ENCODE data around the gene DDIT4.

GRCh38 chr10:72276421-72277339 lies 3.0 kb downstream of the DDIT4 start:
- TF ChIP-seq, protein P1, sequence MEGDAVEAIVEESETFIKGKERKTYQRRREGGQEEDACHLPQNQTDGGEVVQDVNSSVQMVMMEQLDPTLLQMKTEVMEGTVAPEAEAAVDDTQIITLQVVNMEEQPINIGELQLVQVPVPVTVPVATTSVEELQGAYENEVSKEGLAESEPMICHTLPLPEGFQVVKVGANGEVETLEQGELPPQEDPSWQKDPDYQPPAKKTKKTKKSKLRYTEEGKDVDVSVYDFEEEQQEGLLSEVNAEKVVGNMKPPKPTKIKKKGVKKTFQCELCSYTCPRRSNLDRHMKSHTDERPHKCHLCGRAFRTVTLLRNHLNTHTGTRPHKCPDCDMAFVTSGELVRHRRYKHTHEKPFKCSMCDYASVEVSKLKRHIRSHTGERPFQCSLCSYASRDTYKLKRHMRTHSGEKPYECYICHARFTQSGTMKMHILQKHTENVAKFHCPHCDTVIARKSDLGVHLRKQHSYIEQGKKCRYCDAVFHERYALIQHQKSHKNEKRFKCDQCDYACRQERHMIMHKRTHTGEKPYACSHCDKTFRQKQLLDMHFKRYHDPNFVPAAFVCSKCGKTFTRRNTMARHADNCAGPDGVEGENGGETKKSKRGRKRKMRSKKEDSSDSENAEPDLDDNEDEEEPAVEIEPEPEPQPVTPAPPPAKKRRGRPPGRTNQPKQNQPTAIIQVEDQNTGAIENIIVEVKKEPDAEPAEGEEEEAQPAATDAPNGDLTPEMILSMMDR (IDR thresholded peaks at IDR 0.05 in 2 of 3, conservative IDR thresholded peaks at IDR 0.05 in 1 of 3; ENCODE audit: borderline replicate concordance in 1 of 3, insufficient read depth in 1 of 3, low read depth in 2 of 3, low read length in 2 of 3) = no peak
- TF ChIP-seq POLR2A (IDR thresholded peaks at IDR 0.05; ENCODE audit: borderline replicate concordance, extremely low read depth, insufficient read depth, insufficient read length) = peak; percentile 93
- no peak for TF ChIP-seq REST (IDR thresholded peaks at IDR 0.05; ENCODE audit: low read depth)
- TF ChIP-seq, protein P2, sequence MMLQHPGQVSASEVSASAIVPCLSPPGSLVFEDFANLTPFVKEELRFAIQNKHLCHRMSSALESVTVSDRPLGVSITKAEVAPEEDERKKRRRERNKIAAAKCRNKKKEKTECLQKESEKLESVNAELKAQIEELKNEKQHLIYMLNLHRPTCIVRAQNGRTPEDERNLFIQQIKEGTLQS (IDR thresholded peaks at IDR 0.05) = no peak
- TF ChIP-seq RAD21 (IDR thresholded peaks at IDR 0.05; ENCODE audit: low read depth) = no peak
- TF ChIP-seq YY1 (IDR thresholded peaks at IDR 0.05; ENCODE audit: extremely low read depth, insufficient replicate concordance, low read depth, low read length) = peak; percentile 5
- TF ChIP-seq SP1 (IDR thresholded peaks at IDR 0.05; ENCODE audit: low read depth) = no peak
- TF ChIP-seq ZNF274 (IDR thresholded peaks at IDR 0.05; ENCODE audit: low read depth, low read length) = no peak
- no peak for TF ChIP-seq ZFX (IDR thresholded peaks at IDR 0.05)
- TF ChIP-seq SIN3A (IDR thresholded peaks at IDR 0.05; ENCODE audit: low read depth) = no peak
- no peak for TF ChIP-seq JUND (IDR thresholded peaks at IDR 0.05)
- no peak for TF ChIP-seq EZH2 (IDR thresholded peaks at IDR 0.05)
- no peak for TF ChIP-seq SRF (IDR thresholded peaks at IDR 0.05; ENCODE audit: low read depth)
- peak; percentile 100 for TF ChIP-seq POLR2AphosphoS5 (IDR thresholded peaks at IDR 0.05; ENCODE audit: low read depth, low read length)

All from HCT116 (cell line).